Measurements from ENCODE around the gene TENT5C. TPM values are rescaled to one million over a fixed set of nuclear protein-coding genes. Genes with fewer than 3 reads are reported as not detected.

The TENT5C gene
- total RNA-seq, 1 donor from 2014 or later, result 16.7 TPM

DNA sequence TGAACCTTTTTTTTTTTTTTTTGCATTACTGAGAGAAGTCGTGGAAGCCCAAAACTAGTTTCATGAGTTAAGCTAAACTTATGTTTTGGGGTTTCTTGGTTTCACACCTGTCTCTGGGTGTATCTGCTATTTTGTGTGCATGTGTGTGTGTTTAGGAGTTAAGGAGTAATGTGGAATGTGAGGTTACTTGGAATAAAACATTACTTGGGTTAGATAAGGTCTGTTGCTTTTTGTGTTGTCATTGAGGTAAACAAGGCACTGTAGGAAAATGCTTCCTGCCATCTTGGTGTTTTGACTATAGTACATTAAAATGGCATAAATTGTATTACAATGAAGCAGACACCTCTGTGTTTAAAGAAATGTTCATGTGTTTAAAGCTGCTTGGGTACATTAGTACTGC, 2.9 kb downstream of the TENT5C start:
- intact Hi-C loops (cut with micrococcal nuclease), result loop anchor here (5.0 kb wide), 1 partner anchor 74 kb away; no protein-coding TSS in a partner anchor
- DNase-seq (no peak), ATAC-seq (no peak)

DNA sequence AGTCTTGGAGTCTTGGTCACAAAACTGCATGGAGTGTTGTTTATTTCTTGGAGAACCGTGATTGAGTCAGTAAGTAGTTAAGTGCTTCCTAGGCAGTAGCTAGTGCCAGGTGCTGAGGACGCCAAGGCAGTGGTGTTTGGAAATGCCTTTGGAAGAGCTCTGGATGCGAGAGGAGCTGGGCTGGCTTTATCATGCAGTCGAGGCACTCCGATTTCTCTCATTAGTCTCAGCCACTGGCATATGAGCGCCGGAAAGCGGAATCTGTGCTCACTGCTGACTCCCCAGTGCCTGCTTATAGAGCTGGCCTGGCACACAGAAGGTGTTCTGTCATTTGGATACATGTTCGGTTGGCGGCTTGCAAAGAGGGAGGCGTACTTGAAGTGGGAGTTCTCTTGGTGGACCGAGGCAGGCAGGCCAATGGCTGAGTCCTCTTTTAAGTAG, 3.6 kb downstream of the TENT5C start:
- peak; percentile 60 for DNase-seq
- ATAC-seq, result peak; percentile 32
- intact Hi-C loops (cut with micrococcal nuclease), result loop anchor here (5.0 kb wide), 1 partner anchor 73 kb away; no protein-coding TSS in a partner anchor

DNA sequence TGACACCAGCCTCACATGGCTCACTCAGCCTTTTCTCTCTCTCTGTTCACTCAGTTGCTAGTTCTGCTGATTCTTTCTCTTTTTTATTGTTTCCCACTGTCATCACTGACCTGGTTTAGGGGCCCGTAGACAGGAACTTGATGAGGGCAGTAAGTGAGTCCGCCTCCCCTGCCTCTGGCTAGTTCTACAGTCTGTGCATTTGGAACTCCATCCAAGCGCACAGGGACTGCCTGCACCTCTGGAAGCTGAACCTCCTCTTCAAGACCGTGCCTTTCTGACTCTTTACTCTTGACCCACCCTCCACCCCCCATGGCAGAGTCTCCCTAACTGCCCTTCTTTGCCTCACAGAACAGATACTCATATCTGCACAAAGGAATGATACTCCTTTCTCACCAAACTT, 4.2 kb downstream of the TENT5C start:
- intact Hi-C loops (cut with micrococcal nuclease), result no loop called here
- DNase-seq (no peak), ATAC-seq (no peak)

DNA sequence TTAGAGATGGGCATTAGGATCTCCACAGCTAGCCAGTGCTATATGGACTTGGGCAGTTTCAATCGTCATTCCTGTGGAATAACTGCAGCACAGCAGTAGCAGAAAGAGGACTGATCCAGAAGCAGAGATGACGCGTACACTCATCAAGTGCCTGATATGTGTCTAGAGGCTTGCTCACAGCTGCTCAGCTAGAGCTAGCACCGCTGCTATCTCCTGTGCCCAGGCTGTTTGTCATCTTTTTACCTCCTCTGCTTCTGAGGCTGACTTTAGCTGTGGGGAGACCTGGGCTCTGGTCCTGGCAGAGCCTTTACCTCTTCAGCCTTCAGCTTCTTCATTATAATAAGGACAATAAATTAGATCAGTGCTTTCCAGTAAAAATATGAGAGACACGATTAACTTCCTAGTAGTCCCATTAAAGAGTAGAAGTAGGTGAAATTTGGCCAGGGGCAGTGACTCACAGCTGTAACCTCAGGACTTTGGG, 5.3 kb downstream of the TENT5C start:
- DNase-seq, result no peak
- ATAC-seq, result peak; percentile 31
- intact Hi-C loops (cut with micrococcal nuclease), result no loop called here

DNA sequence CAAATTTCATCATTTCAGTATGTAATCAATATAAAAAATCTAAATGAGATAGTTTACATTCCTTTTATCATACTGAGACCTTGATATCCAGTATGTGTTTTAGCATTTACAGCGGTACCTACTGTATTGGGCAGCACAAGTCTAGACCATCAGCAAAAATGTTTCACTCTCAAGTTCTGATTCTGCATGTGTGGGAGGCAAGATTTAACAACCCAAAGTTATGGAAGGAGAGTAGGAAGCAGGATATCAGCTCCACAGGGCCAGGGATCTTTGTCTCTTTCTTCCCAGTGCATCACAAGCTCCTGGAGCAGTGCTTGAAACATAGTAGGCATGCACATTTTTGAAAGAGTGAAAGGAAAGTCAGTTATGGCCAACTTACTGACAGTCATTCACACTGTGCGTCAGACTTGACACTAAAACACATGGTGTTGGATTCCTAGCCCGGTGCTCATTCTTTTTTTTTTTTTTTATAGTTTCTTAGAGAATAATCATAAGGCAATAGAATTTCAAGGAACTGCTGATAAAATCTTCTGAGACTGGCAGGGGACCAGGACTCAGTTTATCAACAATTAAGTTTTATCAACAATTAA, 6.1 kb downstream of the TENT5C start:
- intact Hi-C loops (cut with micrococcal nuclease), result no loop called here
- DNase-seq (no peak), ATAC-seq (no peak)

DNA sequence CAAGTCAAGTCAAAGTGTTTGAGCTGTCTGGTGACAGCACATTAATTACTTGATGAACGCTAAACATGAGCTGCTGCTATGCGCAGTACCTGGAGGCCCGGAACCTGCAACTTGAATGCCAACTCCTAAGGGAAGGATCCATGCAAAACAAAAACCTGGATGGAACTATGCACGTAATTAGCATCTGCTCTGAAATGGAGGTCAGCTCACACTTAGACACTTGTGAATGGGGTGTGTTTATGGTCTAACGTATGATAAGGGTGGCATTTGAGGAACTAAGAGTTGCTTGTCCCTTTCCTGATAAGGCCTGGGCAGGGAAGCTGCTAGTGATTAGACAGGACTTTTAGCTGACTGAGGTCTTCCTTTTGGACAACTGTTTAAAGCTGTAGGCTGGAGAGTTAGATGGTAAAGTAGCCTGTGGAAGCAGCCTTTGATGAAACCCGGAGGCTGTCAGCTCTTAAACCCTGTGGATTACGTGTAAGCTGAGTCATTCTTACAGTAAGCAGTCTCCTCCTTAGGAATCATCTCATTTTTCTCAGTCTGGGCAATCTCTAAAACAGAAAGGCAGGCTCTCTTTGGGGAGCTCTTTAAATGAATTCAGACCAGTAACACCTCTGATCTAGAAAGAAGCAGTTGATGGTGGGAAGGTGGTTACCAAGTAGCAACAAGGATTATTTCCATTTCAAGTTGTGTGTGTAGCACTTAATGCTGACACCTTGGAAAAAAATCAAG, 6.8 kb downstream of the TENT5C start:
- intact Hi-C loops (cut with micrococcal nuclease), result no loop called here
- ATAC-seq (peak; percentile 47), DNase-seq (no peak)

DNA sequence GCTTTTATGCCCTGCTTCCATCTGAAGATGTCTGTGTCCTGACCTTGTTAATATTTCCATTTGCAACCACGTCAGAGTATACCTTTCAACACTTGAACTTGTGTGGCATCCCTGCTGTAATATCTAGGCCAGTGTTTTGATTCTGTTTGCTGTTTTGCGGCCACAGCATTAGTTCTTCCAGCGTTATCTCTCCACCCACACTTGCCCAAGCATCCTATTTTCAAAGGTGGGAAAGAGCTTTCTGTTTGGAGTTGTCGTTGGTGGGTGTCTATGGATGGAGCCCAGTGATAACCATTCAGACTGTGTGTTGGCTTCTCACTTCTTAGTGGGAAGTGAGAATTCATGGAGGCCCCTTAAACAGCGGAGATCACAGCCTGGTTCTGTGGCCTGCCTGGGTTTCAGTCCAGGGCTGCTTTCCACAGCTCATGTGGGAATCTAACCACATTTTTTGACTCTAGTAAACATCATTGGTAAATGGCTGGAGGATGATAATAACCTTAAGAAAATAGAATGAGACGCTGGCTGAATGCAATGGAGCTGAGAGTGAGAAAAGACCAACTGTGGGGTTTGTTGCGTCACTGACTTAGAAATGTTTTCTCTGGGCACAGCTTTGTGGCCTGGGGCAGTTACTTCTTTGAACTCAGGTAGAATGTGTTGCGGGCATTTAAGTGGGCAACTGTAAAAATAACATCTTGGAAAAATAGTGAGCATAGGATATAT, 7.6 kb downstream of the TENT5C start:
- intact Hi-C loops (cut with micrococcal nuclease), result no loop called here
- no peak for DNase-seq
- ATAC-seq, result peak; percentile 3

DNA sequence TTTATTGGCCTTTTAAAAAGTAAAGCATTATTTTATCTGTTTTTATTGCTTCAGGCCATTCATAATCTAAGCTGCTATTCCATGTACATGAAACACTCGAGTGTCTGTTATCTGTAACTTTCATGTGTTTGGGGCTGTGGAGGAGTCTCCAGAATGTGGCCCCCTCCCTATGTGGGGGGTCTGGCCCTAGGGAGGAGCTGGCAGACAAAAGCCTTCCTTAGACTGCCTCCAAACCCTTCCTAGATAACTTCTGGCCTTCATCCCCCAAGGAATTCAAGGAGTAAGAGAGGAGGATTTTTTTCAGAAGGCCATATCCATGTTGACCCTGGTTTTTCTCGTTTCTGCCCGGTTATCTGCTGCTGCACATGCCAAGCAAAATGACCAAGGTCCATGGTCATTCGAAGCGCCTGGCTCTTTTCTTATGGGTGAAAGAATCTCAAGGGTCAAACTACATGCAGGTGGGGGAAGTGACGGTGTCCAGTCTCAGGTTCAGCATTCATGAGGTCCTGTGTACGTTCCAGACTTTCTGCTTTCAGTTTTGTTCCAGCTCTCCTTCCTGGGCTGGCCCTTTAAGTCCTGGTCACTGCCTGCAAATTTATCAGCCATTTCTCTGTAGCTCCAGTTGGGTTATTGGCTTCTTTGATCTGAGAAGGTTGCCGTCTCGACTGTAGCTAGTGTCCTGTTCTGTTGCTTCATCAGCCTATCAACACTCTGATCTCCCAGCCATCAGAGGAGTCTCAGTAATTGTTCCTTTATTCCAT, 8.3 kb downstream of the TENT5C start:
- DNase-seq, result no peak
- ATAC-seq, result no peak
- intact Hi-C loops (cut with micrococcal nuclease), result no loop called here

DNA sequence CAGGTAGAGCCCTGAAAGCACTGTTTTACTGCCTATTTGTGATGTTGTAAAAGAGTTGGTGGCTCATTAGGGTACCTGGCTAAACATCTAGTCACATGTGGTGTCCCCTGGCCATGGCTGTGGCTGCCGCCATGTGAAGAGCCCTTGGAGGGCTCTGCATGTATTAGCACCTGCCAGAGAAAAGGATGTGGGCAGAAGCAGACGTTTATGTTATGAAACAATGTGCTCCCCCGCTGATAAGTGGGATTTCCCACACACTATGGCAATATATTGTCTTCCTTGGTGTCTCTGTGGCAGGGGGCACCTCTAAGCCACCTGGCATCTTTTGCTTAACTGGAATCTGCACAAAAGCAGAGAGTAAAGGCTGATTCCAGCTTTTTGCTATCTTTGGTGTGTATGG, 9.6 kb downstream of the TENT5C start:
- intact Hi-C loops (cut with micrococcal nuclease), result no loop called here
- ATAC-seq (no peak), DNase-seq (no peak)

DNA sequence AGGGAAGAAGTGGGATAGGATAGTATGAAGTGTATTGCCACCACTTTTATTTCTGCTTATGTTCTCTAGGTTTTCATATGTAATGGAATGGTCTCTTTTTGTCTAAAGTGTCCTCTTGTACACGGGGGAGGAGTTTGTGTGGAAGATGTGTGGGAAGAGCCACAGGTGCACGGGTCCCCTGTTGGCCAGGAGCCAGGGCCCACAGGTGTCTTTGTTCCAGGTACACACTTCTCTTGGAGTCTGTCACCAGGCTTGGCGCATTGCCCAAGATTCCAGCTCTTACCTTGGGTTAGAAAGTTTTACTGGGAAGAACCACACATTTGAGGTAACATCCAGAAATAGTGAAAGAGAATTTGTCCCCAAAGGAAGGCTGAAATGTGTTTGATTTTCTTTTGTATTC, 10.5 kb downstream of the TENT5C start:
- DNase-seq, result no peak
- intact Hi-C loops (cut with micrococcal nuclease), result no loop called here
- no peak for ATAC-seq

DNA sequence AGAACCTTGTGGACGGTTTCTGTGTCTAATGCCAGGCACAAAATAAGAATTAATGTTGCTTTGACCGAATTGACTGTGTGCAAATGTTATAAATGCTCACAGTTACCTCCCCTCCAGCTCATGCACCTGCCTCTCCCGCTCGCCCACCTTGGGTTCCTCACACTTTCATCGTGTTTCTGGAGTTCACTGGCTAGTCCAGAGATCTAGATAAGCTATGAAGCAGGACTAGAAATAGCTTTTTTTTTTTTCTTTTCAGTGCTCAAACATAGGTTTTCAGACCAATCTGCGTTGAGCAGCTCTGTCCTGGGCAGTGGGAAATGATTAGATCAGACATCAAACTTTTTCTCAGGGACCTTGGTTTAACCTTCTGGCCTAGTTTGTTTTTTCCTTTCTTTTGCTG, 11.1 kb downstream of the TENT5C start:
- DNase-seq (no peak), ATAC-seq (no peak)
- intact Hi-C loops (cut with micrococcal nuclease), result no loop called here

DNA sequence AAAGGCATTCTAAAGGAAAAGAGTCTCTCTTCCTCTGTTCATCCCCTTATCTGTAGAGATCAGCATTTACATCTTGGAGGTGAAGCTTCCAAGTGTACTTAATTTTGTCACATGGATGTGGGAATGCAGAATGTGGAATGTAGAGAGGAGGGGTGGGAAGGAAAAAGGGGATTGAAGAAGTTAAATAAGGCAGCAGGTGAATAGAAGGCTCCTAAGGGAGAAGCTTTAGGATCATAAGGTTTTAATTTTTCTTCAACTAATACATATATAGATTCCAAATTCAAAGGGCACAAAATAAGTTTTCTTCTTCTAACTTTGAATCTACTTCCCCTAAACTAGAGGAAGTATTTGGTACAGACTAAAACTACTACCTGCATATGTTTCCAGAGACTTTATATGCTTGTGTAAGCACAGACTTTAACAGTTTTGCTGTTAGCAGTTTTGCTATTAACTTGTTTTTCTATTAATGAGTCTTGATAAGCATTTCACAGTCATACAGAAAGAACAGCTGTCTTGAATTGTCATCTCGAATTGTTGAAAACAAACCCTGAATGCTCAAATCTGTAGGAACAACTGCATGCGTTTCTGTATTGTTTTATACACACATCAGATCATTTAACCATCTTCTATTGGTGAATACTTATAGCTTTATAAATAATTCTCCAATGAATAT, 12.7 kb downstream of the TENT5C start:
- DNase-seq, result no peak
- intact Hi-C loops (cut with micrococcal nuclease), result no loop called here
- ATAC-seq, result no peak

DNA sequence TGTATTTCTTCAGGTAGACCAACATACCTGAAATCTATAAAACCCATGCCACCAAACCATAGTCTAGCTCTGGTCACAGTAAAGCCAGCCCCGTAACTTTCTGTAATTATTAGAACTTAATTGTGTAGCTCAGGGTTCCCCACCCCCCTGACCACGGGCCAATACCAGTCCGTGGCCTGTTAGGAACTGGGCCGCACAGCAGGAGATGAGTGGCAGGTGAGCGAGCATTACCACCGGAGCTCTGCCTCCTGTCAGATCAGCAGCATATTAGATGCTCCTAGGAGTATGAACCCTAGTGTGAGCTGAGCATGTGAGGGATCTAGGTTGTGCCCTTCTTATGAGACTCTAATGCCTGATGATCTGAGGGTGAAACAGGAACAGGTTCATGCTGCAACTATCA, 14.6 kb downstream of the TENT5C start:
- ATAC-seq, result no peak
- DNase-seq, result no peak
- intact Hi-C loops (cut with micrococcal nuclease), result no loop called here

DNA sequence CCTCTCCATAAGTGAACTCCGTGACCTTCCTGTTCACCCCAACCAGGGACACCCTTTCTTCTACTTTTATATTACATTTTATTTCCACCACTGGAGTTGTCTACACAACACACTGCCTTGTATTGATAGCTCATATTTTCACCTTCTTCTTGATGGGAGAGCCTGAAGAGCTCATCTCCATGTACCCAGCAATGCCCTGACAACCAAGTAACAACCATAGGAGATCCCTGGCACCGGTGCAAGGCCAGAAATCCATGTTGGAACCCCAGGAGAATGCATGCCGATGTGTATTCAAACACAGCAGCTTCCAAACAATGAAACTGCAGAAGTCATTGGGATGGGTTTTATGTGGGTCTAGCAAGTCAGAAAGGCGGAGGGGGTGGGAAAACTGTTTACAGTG, 15.5 kb downstream of the TENT5C start:
- no peak for DNase-seq
- no peak for ATAC-seq
- intact Hi-C loops (cut with micrococcal nuclease), result no loop called here

DNA sequence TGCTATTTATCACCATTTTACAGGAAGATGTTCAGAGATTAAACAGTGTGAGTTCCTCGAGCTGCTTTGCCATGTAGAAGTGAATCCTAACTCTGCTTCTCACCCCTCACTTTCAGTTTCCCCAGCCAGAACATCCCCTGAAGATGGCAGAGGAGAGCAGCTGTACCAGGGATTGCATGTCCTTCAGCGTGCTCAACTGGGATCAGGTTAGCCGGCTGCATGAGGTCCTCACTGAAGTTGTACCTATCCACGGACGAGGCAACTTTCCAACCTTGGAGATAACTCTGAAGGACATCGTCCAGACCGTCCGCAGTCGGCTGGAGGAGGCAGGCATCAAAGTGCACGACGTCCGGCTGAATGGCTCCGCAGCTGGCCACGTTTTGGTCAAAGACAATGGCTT, 16.9 kb downstream of the TENT5C start:
- intact Hi-C loops (cut with micrococcal nuclease), result no loop called here
- ATAC-seq, result peak; percentile 67

DNA sequence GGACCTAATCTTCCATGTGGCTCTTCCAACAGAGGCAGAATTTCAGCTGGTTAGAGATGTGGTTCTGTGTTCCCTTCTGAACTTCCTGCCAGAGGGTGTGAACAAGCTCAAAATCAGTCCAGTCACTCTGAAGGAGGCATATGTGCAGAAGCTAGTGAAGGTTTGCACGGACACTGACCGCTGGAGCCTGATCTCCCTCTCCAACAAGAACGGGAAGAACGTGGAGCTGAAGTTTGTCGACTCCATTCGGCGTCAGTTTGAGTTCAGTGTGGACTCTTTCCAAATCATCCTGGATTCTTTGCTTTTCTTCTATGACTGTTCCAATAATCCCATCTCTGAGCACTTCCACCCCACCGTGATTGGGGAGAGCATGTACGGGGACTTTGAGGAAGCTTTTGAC, 17.3 kb downstream of the TENT5C start:
- DNase-seq (no peak), ATAC-seq (no peak)
- intact Hi-C loops (cut with micrococcal nuclease), result no loop called here

More for the DNA sequence above, 16.9 kb downstream of the TENT5C start:
- no peak for DNase-seq

DNA sequence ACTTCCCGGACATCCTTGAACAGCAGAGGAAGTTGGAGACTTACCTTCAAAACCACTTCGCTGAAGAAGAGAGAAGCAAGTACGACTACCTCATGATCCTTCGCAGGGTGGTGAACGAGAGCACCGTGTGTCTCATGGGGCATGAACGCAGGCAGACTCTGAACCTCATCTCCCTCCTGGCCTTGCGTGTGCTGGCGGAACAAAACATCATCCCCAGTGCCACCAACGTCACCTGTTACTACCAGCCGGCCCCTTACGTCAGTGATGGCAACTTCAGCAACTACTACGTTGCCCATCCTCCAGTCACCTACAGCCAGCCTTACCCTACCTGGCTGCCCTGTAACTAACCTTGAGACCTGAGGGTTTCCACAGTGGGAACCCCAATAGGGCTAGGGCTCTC, 17.9 kb downstream of the TENT5C start:
- intact Hi-C loops (cut with micrococcal nuclease), result no loop called here
- no peak for DNase-seq
- no peak for ATAC-seq

DNA sequence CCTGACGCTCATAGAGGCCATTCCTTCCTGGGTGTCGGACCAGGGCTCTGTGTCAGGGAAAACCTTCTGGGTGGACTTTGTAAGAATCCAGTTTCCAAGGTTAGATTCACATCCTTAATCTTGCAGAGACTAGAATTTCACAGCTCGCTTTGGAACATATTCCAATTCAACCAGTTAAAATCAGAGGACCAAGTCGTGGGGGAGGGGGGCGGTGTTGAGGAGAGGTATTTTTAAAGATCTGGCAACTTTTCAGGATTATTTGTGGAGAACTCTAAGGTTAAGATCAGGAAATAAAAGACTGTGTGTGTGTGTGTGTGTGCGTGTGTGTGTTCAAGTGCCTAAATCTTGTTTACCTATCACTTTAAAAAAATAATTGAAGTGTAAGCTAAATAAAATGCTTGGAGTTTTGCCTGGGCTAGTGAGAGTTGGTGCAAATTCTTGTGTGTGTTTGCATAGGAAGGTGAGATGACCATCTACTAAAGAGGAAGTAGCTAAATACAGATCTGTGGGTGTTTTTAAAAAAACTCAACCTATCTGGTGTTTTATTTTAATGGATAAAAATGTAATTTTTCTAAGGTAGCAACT, 21.8 kb downstream of the TENT5C start:
- intact Hi-C loops (cut with micrococcal nuclease), result no loop called here
- DNase-seq (no peak), ATAC-seq (no peak)

DNA sequence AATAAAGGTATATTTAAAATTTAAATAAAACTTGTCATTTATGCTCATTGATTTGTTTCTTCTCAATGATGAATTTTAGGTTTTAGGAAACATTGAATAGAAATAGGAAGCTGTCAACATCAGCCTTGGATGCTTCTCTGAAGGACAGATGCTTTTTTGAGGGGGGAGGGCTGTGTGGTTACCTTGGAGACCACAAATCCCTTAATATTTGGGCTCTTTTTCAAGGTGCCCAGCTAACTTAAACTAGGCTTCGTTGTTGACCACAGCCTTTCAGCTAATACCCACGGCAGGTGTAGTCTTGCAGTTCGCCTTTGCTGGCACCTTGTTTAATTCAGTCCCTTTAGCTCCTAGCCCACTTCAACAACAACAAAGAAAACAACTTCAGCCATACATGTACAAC, 22.5 kb downstream of the TENT5C start:
- DNase-seq, result no peak
- intact Hi-C loops (cut with micrococcal nuclease), result no loop called here
- ATAC-seq, result no peak
